T-helper 1 cell treated with Interleukin-12 subunit alpha and Interleukin-12 subunit beta and Interleukin-4 antibody, amounts not matched to agents 30 μg/mL and 1 μg/mL, for 36 hours (primary cell): Measurements from ENCODE around the gene THRB.

ENCODE experiments used
- H3K27ac Mint-ChIP-seq: one replicate; pipeline ENCODE4 v1.8.0; 2021; ENCODE audit warnings: mild to moderate bottlenecking, mixed read lengths
- H3K27me3 Mint-ChIP-seq: one replicate; pipeline ENCODE4 v1.8.0; 2021; ENCODE audit warnings: low read depth, mixed read lengths
- H3K36me3 Mint-ChIP-seq: one replicate; pipeline ENCODE4 v1.8.0; 2021; ENCODE audit warnings: low read depth, mixed read lengths
- H3K4me1 Mint-ChIP-seq: one replicate; pipeline ENCODE4 v1.8.0; 2021; ENCODE audit warnings: low read depth, mixed read lengths
- H3K4me3 Mint-ChIP-seq: one replicate; pipeline ENCODE4 v1.8.0; 2021; ENCODE audit warnings: mild to moderate bottlenecking, moderate library complexity, mixed read lengths
- H3K9me3 Mint-ChIP-seq: one replicate; pipeline ENCODE4 v1.8.0; 2021; ENCODE audit warnings: mixed read lengths

The THRB gene

DNA sequence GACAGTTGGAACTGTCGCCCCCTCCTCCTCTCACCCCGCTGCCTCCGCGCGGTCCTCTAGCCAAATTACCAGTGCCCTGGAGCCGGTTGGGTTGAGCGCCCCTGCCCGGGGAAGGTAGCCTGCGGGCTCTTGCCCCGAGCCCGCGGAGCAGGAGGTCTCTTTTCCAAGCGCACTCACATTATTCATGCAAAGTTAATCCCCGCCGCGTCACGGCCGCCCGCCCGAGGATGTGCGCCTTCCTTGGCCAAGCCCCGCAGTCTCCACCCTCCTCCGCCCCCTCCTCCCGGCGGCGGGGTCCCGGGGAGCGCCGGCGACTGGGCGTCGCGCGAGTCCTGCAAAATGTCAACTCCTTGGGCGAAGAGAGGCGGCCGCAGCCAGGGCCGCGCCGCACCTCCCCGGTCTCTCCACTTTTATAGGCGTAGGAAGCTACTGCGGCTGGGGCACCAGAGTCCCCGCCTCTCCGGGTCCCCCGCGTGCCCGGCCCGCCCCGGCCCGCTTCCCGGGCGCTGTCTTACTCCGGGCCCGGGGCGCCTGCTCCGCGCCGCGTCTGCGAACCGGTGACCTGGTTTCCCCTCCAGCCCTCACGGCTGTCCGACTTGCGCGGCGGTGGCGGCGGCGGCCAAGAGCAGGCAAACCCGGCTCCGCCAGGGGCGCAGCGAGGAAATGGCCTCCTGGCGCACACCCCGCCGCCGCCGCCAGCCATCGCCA, at the start of gene THRB:
TSS of gene THRB (minus strand) at position 233 of the 708 bp plus-strand sequence.
- Mint-ChIP-seq H3K4me1 (no peaks in the 10 kb centered on the region), H3K27me3 (peaks cover 63% of the 10 kb centered on the region), H3K4me3 (no peak within 1 kb of the TSS), H3K36me3 (peaks cover 1% of the 10 kb centered on the region), H3K9me3 (no peaks in the 10 kb centered on the region), H3K27ac (no peak within 1 kb of the TSS)

DNA sequence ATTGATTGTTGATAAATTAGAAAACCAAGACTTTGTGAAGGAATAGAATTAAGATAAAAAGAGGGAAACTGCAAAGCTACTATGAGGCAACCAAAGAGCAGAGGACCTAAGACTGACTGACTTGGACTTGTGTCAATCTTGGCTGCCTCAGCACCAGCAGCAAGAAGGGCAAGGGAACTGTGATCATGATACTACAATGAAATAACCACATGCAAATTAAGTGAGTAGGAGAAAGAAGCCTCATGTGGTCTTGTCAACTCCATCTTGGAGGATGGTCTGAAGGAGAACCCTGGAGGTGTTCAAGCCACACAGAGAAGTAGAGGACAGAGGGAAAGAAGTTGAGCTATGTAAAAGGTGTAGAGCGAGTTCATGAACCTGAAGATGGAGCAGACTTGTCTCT, 47.3 kb upstream of the THRB start:
- H3K27me3 Mint-ChIP-seq = no peaks in the 10 kb centered on the region
- no peaks in the 10 kb centered on the region for H3K36me3 Mint-ChIP-seq
- H3K27ac Mint-ChIP-seq = no peak overlapping the region
- no peak overlapping the region for H3K4me3 Mint-ChIP-seq
- no peaks in the 10 kb centered on the region for H3K9me3 Mint-ChIP-seq
- H3K4me1 Mint-ChIP-seq = no peaks in the 10 kb centered on the region

DNA sequence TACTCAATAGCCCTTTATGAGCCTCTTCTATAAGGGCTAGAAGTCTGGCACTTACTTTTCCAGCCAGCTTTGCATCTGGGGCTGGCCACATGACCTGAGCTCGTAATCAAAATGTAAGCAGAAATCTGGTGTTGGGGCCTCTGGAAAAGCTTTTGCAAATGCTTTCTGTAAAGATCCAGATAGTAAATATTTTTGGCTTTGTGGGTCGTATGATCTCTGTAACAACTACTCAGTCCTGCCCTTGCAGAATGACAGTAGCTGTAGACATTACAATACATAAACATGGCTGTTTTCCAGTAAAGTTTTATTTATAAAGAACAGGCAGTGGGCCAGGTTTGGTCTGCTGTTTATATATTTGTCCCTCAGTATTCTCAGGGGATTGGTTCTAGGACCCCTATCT, 46.2 kb upstream of the THRB start:
- Mint-ChIP-seq H3K4me1 (no peaks in the 10 kb centered on the region), H3K27ac (no peak overlapping the region), H3K36me3 (no peaks in the 10 kb centered on the region), H3K4me3 (no peak overlapping the region), H3K9me3 (no peaks in the 10 kb centered on the region), H3K27me3 (no peaks in the 10 kb centered on the region)

DNA sequence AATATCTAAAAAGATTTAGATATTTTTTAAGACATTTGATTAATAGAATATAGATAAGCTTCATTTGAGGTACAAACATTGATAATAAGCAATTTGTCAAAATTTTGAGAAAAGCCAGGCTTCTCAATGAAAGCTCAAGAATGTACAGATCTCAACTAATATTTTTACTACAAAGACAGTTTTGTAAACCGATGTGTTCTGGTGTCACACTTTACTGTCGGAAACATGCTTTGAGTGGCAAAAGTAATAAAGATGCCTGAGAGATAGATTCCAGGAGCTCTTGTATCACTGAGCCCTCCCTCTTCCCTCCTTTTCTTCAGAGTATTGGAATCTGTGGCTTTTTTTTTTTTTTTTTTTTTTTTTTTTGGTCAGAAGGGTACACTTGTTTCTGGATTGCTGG, 45.0 kb upstream of the THRB start:
- no peaks in the 10 kb centered on the region for H3K9me3 Mint-ChIP-seq
- no peaks in the 10 kb centered on the region for H3K36me3 Mint-ChIP-seq
- H3K27me3 Mint-ChIP-seq = no peaks in the 10 kb centered on the region
- no peak overlapping the region for H3K4me3 Mint-ChIP-seq
- H3K4me1 Mint-ChIP-seq = no peaks in the 10 kb centered on the region
- no peak overlapping the region for H3K27ac Mint-ChIP-seq

DNA sequence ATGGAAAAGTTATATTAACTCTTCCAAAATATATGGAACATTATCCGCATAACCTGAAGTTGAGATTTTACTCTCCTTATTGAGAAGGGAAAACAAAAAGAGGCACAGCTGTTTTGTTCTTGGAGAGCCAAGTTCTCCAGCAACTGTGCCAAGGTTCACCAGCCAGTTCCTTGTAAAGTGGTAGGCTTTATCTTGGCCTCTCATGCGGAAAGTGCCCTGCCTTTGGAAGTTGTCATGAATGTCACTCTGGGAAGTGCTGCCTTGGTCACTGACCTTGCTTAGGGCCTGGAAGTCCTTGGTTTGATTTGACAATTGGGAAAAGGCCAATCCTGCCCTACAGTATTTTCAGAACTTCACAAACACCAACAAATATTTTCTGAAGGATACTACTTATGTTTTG, 44.2 kb upstream of the THRB start:
- H3K9me3 Mint-ChIP-seq = no peaks in the 10 kb centered on the region
- no peaks in the 10 kb centered on the region for H3K27me3 Mint-ChIP-seq
- no peaks in the 10 kb centered on the region for H3K36me3 Mint-ChIP-seq

DNA sequence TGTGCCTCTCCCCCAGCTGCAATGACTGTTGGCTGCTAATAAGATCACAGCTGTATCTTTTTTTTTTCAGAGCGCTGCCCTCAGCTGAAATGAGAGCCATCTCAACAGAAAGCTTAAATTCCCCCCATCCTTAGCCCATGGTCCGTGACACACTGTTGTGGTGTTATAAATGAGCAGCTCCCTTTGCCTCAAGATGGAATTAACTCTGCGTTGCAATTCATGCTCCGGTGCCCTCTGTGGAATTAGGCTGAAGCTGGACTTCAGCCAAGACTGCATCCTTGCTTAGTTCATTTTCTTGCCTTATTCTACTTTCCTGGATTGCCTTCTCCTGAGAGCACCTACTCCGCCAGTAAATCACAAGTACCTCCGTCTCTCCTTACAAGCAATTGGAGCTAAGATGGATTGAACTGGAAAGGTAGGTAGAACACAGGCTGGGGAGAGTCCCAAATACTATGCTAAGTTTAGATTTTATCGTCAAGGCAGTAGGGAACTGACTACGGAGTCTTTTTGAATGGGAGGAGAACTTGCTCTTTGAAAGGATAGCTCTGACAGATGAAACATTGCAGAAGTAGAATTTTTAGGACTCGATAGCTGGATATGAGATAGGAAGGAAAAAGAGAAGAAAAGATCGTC, 39.0 kb upstream of the THRB start:
- no peaks in the 10 kb centered on the region for H3K9me3 Mint-ChIP-seq
- no peaks in the 10 kb centered on the region for H3K4me1 Mint-ChIP-seq
- H3K36me3 Mint-ChIP-seq = no peaks in the 10 kb centered on the region
- H3K27me3 Mint-ChIP-seq = no peaks in the 10 kb centered on the region
- no peak overlapping the region for H3K4me3 Mint-ChIP-seq
- no peak overlapping the region for H3K27ac Mint-ChIP-seq

More for the DNA sequence above, 44.2 kb upstream of the THRB start:
- H3K27ac Mint-ChIP-seq = no peak overlapping the region
- H3K4me1 Mint-ChIP-seq = no peaks in the 10 kb centered on the region
- H3K4me3 Mint-ChIP-seq = no peak overlapping the region

DNA sequence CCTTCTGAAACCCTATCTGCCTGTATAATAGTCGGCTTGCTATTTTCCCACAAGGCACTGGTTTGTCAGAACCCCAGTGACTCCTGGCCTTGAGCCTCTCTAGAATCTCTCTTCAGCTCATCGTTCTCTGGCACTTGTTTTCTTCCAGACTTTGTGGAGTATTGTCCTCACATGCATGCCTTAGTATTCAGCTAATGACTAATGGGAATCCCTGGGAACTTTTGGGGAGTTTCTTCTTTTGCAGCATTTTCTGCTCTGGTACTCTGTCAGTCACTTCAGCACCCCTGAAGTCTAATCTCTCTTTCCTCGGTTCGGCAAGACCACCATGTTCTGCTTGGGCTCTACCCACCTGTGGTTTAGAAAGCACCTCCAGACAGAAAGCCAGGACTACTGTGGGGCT, 35.8 kb upstream of the THRB start:
- H3K36me3 Mint-ChIP-seq = no peaks in the 10 kb centered on the region
- no peaks in the 10 kb centered on the region for H3K9me3 Mint-ChIP-seq
- H3K27me3 Mint-ChIP-seq = no peaks in the 10 kb centered on the region
- H3K4me1 Mint-ChIP-seq = no peaks in the 10 kb centered on the region
- no peak overlapping the region for H3K4me3 Mint-ChIP-seq
- no peak overlapping the region for H3K27ac Mint-ChIP-seq

DNA sequence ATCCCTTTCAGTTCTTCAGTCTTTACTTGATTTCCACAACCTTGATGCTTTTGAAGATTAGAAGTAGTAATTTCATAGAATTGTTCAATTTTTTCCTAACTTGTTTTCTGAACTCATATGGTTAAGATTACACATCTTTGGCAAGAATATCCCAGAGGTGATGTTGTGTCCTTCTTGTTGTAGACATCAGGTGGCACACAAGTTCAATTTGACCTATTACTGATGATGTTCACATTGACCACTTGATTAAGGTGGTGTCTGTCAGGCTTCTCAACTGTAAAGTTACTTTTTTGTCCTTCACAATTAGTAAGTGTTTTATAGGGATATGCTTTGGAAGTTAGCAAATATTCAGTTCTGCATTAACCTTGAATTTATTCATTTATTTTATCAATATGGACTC, 34.6 kb upstream of the THRB start:
- Mint-ChIP-seq H3K4me3 (no peak overlapping the region), H3K4me1 (no peaks in the 10 kb centered on the region), H3K27ac (no peak overlapping the region), H3K9me3 (no peaks in the 10 kb centered on the region), H3K27me3 (no peaks in the 10 kb centered on the region), H3K36me3 (no peaks in the 10 kb centered on the region)

DNA sequence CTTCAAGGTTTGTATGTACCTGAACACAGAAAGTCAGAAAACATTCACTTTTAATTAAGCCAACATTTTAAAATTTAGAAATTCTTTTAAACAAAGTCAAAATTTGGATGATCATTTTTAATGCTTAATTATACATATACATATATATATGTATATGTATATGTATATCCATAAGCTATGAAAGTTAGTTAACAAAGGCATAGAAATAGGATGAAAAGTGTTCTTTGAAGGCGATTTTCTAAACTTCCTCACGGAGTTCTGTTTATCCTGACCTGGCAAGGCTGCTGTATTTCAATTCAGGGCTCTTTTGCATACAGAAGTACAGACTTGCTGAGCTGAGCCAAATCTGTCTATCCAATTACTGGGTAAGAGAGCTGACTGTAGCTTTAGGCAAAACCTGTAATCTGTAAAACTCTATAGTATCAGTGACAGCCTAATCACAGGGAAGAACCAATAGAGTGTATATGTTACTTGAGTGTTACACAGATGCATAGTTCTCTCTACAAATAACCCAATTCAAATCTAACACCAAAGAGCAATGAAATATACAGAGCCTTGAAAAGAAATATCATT, 32.1 kb upstream of the THRB start:
- H3K4me3 Mint-ChIP-seq = no peak overlapping the region
- no peaks in the 10 kb centered on the region for H3K4me1 Mint-ChIP-seq
- no peaks in the 10 kb centered on the region for H3K36me3 Mint-ChIP-seq
- no peaks in the 10 kb centered on the region for H3K9me3 Mint-ChIP-seq
- peaks cover 21% of the 10 kb centered on the region for H3K27me3 Mint-ChIP-seq
- H3K27ac Mint-ChIP-seq = no peak overlapping the region

DNA sequence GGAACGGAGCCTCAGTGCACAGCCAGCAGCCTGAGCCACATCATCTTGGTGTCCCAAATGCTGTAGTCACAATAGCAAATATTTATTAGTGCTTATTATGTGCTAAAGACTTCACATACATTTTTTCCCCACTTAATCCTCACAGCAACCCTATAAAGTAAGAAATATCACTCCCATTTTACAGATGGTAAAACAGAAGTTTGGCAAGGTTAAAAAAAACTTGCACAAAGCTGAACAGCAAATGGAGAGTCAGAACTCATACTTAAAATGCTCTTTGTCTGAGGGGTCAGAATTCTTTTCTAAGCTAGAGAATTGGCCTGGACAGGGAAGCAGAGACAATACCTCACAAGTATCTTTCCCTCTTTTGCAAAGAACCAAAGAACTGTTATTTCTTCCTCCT, 30.9 kb upstream of the THRB start:
- H3K4me3 Mint-ChIP-seq = no peak overlapping the region
- H3K9me3 Mint-ChIP-seq = no peaks in the 10 kb centered on the region
- H3K4me1 Mint-ChIP-seq = peaks cover 2% of the 10 kb centered on the region
- H3K27ac Mint-ChIP-seq = no peak overlapping the region
- H3K36me3 Mint-ChIP-seq = peaks cover 3% of the 10 kb centered on the region
- H3K27me3 Mint-ChIP-seq = peaks cover 28% of the 10 kb centered on the region

DNA sequence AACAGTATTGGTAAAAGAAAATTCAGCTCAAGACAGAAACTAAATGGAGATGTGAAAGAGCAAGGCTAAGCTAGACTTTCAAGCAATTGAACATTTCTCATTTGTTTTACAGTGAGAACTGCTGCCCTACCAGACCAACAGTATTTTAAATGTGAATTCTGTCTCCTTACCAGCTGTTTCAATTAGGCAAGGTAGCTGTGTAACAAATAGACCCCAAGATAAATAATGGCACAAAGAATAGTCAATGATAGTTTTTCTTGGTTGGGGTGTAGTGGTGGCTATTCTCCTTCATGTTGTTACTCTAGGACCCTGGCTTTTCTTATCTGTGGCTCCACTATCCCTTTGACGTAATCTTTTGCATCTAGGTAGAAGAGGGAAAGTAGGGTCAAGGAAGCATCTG, 30.4 kb upstream of the THRB start:
- H3K27me3 Mint-ChIP-seq = peaks cover 32% of the 10 kb centered on the region
- H3K27ac Mint-ChIP-seq = no peak overlapping the region
- H3K9me3 Mint-ChIP-seq = no peaks in the 10 kb centered on the region
- peaks cover 2% of the 10 kb centered on the region for H3K4me1 Mint-ChIP-seq
- peaks cover 3% of the 10 kb centered on the region for H3K36me3 Mint-ChIP-seq
- H3K4me3 Mint-ChIP-seq = no peak overlapping the region

DNA sequence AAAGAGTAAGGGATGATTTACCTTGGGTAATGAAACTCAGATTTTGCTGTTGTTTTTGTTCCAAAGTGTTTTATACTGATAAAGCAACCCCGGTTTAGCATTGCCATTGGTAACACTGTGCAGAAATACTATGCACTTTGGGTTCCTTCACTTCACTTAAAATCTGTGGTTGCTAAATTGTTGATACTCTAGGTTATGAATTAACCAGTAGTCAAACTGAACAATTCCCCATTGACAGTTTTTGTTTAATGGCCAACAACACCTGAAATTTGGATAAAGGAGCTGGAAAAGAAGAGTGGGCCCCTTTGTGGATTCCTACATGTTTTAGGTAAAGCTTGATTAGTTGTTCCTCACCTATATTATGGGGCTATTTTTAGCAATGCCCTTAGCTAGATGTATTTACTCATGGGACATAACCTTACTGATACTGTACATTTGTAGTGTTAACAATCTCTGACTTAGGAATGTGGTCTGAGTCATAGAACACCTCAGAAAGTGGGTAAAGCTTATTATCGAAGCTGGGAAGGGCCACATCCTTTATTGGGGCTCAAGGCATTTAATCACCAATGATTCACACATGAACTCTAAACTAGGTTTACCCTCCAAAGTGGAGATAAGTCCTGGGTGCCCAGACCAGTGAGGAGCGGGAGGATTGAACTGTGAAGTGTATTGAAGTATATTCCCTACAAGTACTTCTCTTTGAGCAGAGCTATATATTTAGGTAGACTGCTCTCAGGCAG, 29.5 kb upstream of the THRB start:
- Mint-ChIP-seq H3K36me3 (peaks cover 3% of the 10 kb centered on the region), H3K27me3 (peaks cover 40% of the 10 kb centered on the region), H3K4me1 (peaks cover 2% of the 10 kb centered on the region), H3K4me3 (no peak overlapping the region), H3K9me3 (no peaks in the 10 kb centered on the region), H3K27ac (no peak overlapping the region)

DNA sequence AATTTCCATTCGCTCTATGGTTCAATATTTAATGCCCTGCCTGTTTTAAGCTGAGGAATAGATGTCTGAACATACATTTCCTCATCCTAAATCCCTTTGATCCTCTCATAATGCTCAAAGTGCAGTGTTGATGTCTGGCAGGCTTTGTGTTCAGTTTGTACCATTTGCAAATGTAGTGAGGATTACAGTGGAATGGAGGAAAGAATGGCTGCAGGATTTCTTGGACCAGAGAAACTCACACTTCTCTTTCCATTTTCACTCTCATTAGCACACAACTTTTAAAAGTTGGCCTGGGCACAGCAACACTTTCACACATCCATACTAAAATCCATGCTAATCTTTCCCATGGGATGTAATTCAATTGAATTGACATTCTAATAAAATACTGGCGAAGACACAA, 28.6 kb upstream of the THRB start:
- peaks cover 45% of the 10 kb centered on the region for H3K27me3 Mint-ChIP-seq
- peaks cover 2% of the 10 kb centered on the region for H3K4me1 Mint-ChIP-seq
- peaks cover 3% of the 10 kb centered on the region for H3K36me3 Mint-ChIP-seq
- H3K9me3 Mint-ChIP-seq = no peaks in the 10 kb centered on the region
- no peak overlapping the region for H3K27ac Mint-ChIP-seq
- H3K4me3 Mint-ChIP-seq = no peak overlapping the region

DNA sequence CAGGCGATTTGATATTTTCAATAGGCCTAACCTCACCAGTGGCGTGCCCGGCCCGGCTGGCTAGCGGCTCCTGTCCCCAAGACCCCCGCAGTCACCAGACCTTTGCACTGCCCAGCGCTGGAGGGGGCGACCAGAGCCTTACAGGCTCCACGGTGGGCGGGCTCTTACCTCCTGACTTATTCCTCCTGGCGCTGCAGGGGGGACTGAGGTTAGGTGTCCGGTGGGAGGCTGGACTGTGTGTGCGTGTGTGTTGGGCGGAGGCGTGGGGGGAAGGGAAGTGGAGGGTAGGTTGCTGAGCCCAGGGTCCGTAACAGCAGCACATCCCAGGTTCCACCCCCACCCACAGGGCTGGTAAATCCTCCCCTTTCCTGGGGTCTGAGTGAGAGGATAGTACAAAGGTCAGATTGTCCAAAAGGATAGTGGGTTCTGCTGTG, 27.5 kb upstream of the THRB start:
- H3K4me1 Mint-ChIP-seq = peaks cover 2% of the 10 kb centered on the region
- H3K9me3 Mint-ChIP-seq = no peaks in the 10 kb centered on the region
- H3K4me3 Mint-ChIP-seq = no peak overlapping the region
- H3K27me3 Mint-ChIP-seq = peaks cover 45% of the 10 kb centered on the region
- peaks cover 3% of the 10 kb centered on the region for H3K36me3 Mint-ChIP-seq
- no peak overlapping the region for H3K27ac Mint-ChIP-seq
